ENCODE results near the gene COL17A1. TPM values are rescaled to one million over a fixed set of nuclear protein-coding genes. Genes with fewer than 3 reads are reported as not detected.
A peak's percentile ranks its signal among the peaks of the same experiment; 100 is the strongest.

COL17A1 gene
- total and polyA plus RNA-seq, 9 of the 15 experiments (the other 6 are each of a cell fraction or from before 2014, with no cell fraction given), result not detected

DNA sequence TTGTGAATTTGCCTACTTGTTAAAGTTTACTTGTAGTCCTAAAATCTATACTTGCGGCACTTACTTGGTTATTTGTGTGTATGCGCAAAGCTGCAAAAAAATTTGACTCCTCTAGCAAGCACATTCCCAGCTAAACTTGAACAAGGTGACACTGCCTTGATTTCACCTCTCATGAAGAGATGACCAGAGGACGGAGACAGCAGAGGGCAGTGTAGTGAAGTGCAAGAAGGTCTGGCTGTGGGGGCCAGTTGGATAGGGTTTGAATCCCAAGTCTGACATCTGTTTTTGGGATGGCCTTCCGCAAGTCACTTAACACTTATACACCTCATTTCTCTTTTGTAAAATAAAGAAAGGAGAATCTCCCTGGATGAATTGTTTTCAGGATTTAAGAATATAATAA, 103.0 kb downstream of the COL17A1 start:
- peaks cover 95% of the 10 kb centered on the region for H3K79me2 ChIP-seq (ENCODE audit: control insufficient read depth, insufficient read depth, low read length)
- BruUV-seq (replicated peaks), result no TSS peak
- ATAC-seq, result peak; percentile 87
- H4K20me1 ChIP-seq (replicated peaks; ENCODE audit: control insufficient read depth, insufficient read depth, low read length), result 0 out of 2 replicates have a peak, but pooled peaks cover 4% of the 10 kb centered on the region
- in situ Hi-C loops (cut with MboI) (no loop called here), intact Hi-C loops (cut with micrococcal nuclease) (loop anchor here (5.0 kb wide), 1 partner anchor 140 kb away; the partner anchor contains the start of gene SFR1)
- ChIA-PET POLR2A (no interaction called here), CTCF (ENCODE audit: low intra/inter-chr PET ratio) (no interaction called here)
- no peak overlapping the region for H3K4me2 ChIP-seq (ENCODE audit: insufficient read depth, low read length)
- no peaks in the 10 kb centered on the region for H3K9me3 ChIP-seq (replicated peaks; ENCODE audit: control insufficient read depth, insufficient read depth, low read depth, low read length)
- H3K9ac ChIP-seq (ENCODE audit: insufficient read depth in 1 of 2, low read depth in 2 of 2, low read length in 2 of 2), result no peak overlapping the region
- H3K27me3 ChIP-seq (ENCODE audit: control insufficient read depth in 2 of 2, insufficient read depth in 2 of 2, low read length in 2 of 2), result no peaks in the 10 kb centered on the region
- H3K4me3 ChIP-seq, result no peak overlapping the region
- H3K27ac ChIP-seq (ENCODE audit: extremely low read depth, low read depth, low read length), result no peak overlapping the region
- no peak for TF ChIP-seq GTF3C2 (IDR thresholded peaks at IDR 0.05; ENCODE audit: borderline replicate concordance, extremely low read depth, insufficient read length)
- 0 out of 4 replicates have a peak, but pooled peaks of 1 of the 2 experiments have one; percentile 42 for TF ChIP-seq MAZ (CRISPR knock-in tag; conservative IDR thresholded peaks at IDR 0.05 in 1 of 2, IDR thresholded peaks at IDR 0.05 in 1 of 2)
- TF ChIP-seq NFYB (IDR thresholded peaks at IDR 0.05; ENCODE audit: extremely low read depth, insufficient read length), result no peak
- TF ChIP-seq ZNF780A (CRISPR knock-in tag; IDR thresholded peaks at IDR 0.05), result no peak
- peak in 1 of 2 experiments; percentile 37; a peak in 1 of 4 replicates for TF ChIP-seq RAD21 (CRISPR knock-in tag; conservative IDR thresholded peaks at IDR 0.05 in 1 of 2, IDR thresholded peaks at IDR 0.05 in 1 of 2)
- no peak for TF ChIP-seq POLR2AphosphoS5 (IDR thresholded peaks at IDR 0.05; ENCODE audit: control insufficient read depth, insufficient read depth, low read depth, low read length)
- no peak for TF ChIP-seq KLF16 (IDR thresholded peaks at IDR 0.05)
- TF ChIP-seq CTCF (IDR thresholded peaks at IDR 0.05 in 2 of 3, conservative IDR thresholded peaks at IDR 0.05 in 1 of 3; ENCODE audit: insufficient read depth in 2 of 3, low read depth in 1 of 3, low read length in 3 of 3), result peak; percentile 30 to 43 (median 39); a peak in 5 of 6 replicates
- TF ChIP-seq NFIC (IDR thresholded peaks at IDR 0.05), result no peak
- H3K4me1 ChIP-seq (replicated peaks in 1 of 2; ENCODE audit: control insufficient read depth in 2 of 2, insufficient read depth in 2 of 2, low read length in 2 of 2), result peaks cover 0 to 5% of the 10 kb centered on the region in 2 experiments; a peak in 3 of 5 replicates
- peak in 2 of 4 experiments; percentile 11 to 41 for DNase-seq (ENCODE audit: extremely low read depth in 1 of 4, low spot score in 3 of 4)
- no peaks in the 10 kb centered on the region for H3K36me3 ChIP-seq (ENCODE audit: control insufficient read depth, insufficient read depth, low read length)
- H2AFZ ChIP-seq (ENCODE audit: low read depth, low read length), result no peak overlapping the region
- WGBS (ENCODE audit: insufficient coverage, low coverage, missing lambda C conversion rate), result 79% methylated on average over 4 of the region's 4 CpGs
- FAIRE-seq, result peak; percentile 67
- H3K9me1 ChIP-seq (ENCODE audit: control insufficient read depth, insufficient read depth, low read length), result no peaks in the 10 kb centered on the region
